PC-9 (cell line): ENCODE results near the gene EYS. TPM values are rescaled to one million over a fixed set of nuclear protein-coding genes. Genes with fewer than 3 reads are reported as not detected.

Experiments
- BruUV-seq: library from RNA; stranded (reverse); fragments of 400-500 nt; replicated peaks from 2 replicates; lab custom pipeline; 2021; lab: Mats Ljungman, UMichigan
- CTCF ChIA-PET: fragments of 300-600 bp; sonication (Branson Sonifier 250); formaldehyde crosslinking; loops from one replicate; lab custom pipeline; 2022; ENCODE audit warnings: antibody characterized with exemption; lab: Charles Lee
- POLR2A ChIA-PET: fragments of 300-600 bp; sonication (Branson Sonifier 250); formaldehyde crosslinking; loops from one replicate; lab custom pipeline; 2022; ENCODE audit warnings: antibody characterized with exemption; ENCODE audit not compliant: unreplicated experiment; lab: Charles Lee
- DNase-seq, 2 experiments: peaks; one replicate each; pipeline versions ENCODE4 v3.0.0 to v3.0.0-alpha.2; 2015 to 2022; ENCODE audit warnings: mixed read lengths in 1 of 2
- H2AFZ ChIP-seq: fragments of 200-600 bp; sonication (generic); 2 replicates; pipeline ENCODE4 v1.8.1; 2017; ENCODE audit warnings: antibody characterized with exemption
- H3F3A ChIP-seq: fragments of 200-600 bp; sonication (generic); 2 replicates; pipeline ENCODE4 v1.8.1; 2017; ENCODE audit warnings: antibody characterized with exemption, mild to moderate bottlenecking, low read depth; ENCODE audit not compliant: insufficient read depth
- H3K27ac ChIP-seq: fragments of 200-600 bp; sonication (generic); 2 replicates; pipeline ENCODE4 v1.6.1; 2016; ENCODE audit warnings: mixed run types
- H3K27me3 ChIP-seq: fragments of 200-600 bp; sonication (generic); 2 replicates; pipeline ENCODE4 v1.6.1; 2016; ENCODE audit warnings: low read depth, mixed run types; ENCODE audit not compliant: insufficient read depth
- H3K36me3 ChIP-seq: fragments of 200-600 bp; sonication (generic); 2 replicates; pipeline ENCODE4 v1.6.1; 2016; ENCODE audit warnings: low read depth, mixed run types
- H3K4me1 ChIP-seq: fragments of 200-600 bp; sonication (generic); replicated peaks from 2 replicates; pipeline ENCODE4 v1.6.1; 2016; ENCODE audit warnings: mixed run types; ENCODE audit not compliant: insufficient read depth
- H3K4me2 ChIP-seq: fragments of 200-600 bp; sonication (generic); 2 replicates; pipeline ENCODE4 v1.6.1; 2017; ENCODE audit warnings: mixed run types
- H3K4me3 ChIP-seq: fragments of 200-600 bp; sonication (generic); 2 replicates; pipeline ENCODE4 v1.6.1; 2016; ENCODE audit warnings: mixed run types
- H3K79me2 ChIP-seq: fragments of 200-600 bp; sonication (generic); 2 replicates; pipeline ENCODE4 v1.6.1; 2017; ENCODE audit warnings: low read depth, mixed run types
- H3K9me2 ChIP-seq: fragments of 200-600 bp; sonication (generic); 2 replicates; pipeline ENCODE4 v1.8.1; 2017; ENCODE audit warnings: mild to moderate bottlenecking; ENCODE audit not compliant: insufficient read depth
- H3K9me3 ChIP-seq: fragments of 200-600 bp; sonication (generic); 2 replicates; pipeline ENCODE4 v1.8.1; 2016; ENCODE audit warnings: low read depth; ENCODE audit not compliant: insufficient read depth
- H4K20me1 ChIP-seq: fragments of 200-600 bp; sonication (generic); 2 replicates; pipeline ENCODE4 v1.8.1; 2017; ENCODE audit not compliant: insufficient read depth
- EZH2 ChIP-seq: fragments of 200-600 bp; sonication (generic); IDR thresholded peaks from 2 replicates; pipeline ENCODE4 v1.8.0; 2017; ENCODE audit warnings: antibody characterized with exemption, low read depth
- intact Hi-C: fragments of 100-400 bp; cut with micrococcal nuclease; formaldehyde crosslinking; loops from one replicate; pipeline ENCODE4 v1.10.0; 2022; ENCODE audit not compliant: unreplicated experiment
- total RNA-seq: library from RNA; stranded (reverse); gene quantifications from 2 replicates; pipeline ENCODE4 v1.2.3, GENCODE V29; 2021
- TF ChIP-seq, protein P1 (sequence below): fragments of 200-600 bp; sonication (generic); conservative IDR thresholded peaks from 2 replicates; pipeline ENCODE4 v1.6.1; 2017; ENCODE audit warnings: mixed run types, antibody characterized with exemption, mild to moderate bottlenecking, moderate library complexity

The EYS gene
- total RNA-seq, 1 experiment from 2014 or later = not detected

DNA sequence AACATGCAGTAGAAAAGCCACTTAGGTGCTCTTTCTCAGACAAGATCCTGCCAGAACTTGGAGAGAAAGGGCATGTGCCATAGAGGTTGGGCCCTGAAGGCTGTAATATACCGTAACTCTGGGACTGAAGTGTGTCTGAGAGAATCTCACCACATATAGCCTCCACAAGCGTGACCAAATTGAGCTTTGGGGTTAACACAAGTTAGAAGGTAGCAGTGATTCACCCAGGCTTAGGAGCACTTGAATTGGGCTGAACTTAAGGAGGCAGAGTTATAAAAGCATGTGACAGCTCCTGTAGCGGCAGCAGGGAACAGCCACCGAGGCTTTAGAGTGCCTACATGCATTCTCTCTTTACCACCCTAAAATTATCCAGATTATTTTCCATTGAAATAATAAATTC, 1709.8 kb downstream of the EYS start:
- Histone ChIP-seq H3K79me2 (no peaks in the 10 kb centered on the region), H3K4me3 (no peak overlapping the region), H3K9me3 (no peaks in the 10 kb centered on the region), H3K4me1 (no peaks in the 10 kb centered on the region), H3K27ac (no peak overlapping the region), H2AFZ (no peak overlapping the region), H3K4me2 (no peak overlapping the region), H3K27me3 (no peaks in the 10 kb centered on the region), H3K36me3 (no peaks in the 10 kb centered on the region), H4K20me1 (no peaks in the 10 kb centered on the region), H3F3A (no peaks in the 10 kb centered on the region), H3K9me2 (no peaks in the 10 kb centered on the region)
- no peak for DNase-seq
- no peak for TF ChIP-seq EZH2
- TF ChIP-seq, protein P1, sequence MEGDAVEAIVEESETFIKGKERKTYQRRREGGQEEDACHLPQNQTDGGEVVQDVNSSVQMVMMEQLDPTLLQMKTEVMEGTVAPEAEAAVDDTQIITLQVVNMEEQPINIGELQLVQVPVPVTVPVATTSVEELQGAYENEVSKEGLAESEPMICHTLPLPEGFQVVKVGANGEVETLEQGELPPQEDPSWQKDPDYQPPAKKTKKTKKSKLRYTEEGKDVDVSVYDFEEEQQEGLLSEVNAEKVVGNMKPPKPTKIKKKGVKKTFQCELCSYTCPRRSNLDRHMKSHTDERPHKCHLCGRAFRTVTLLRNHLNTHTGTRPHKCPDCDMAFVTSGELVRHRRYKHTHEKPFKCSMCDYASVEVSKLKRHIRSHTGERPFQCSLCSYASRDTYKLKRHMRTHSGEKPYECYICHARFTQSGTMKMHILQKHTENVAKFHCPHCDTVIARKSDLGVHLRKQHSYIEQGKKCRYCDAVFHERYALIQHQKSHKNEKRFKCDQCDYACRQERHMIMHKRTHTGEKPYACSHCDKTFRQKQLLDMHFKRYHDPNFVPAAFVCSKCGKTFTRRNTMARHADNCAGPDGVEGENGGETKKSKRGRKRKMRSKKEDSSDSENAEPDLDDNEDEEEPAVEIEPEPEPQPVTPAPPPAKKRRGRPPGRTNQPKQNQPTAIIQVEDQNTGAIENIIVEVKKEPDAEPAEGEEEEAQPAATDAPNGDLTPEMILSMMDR = no peak
- no TSS peak for BruUV-seq
- ChIA-PET CTCF (no interaction called here), POLR2A (no interaction called here)
- intact Hi-C loops = no loop called here

DNA sequence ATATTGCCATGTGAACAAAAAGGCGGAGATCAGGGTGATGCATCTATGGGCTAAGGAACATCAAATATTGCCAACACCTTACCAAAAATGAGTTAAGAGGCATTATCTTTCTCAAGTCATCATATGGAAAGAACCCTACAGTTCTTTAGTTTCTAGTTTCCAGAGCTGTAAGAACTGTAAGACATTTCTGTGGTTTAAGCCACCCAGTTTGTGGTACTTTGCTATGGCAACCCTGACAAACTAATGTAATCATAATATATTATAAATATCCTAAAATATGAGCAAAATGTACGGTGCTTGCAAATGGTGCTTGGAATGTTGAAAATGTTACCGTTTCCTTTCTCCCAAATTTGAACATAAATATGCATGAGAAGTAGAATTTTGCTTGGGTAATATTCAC, 1721.8 kb downstream of the EYS start:
- no peak overlapping the region for H3K4me3 ChIP-seq
- no peaks in the 10 kb centered on the region for H3K27me3 ChIP-seq
- no TSS peak for BruUV-seq
- no peak overlapping the region for H3K4me2 ChIP-seq
- no peaks in the 10 kb centered on the region for H3K9me2 ChIP-seq
- TF ChIP-seq EZH2 = no peak
- TF ChIP-seq, protein P1 = no peak
- H3K4me1 ChIP-seq = no peaks in the 10 kb centered on the region
- intact Hi-C loops = no loop called here
- H3F3A ChIP-seq = no peaks in the 10 kb centered on the region
- H3K9me3 ChIP-seq = no peaks in the 10 kb centered on the region
- no peak for DNase-seq
- H3K27ac ChIP-seq = no peak overlapping the region
- H4K20me1 ChIP-seq = no peaks in the 10 kb centered on the region
- no peaks in the 10 kb centered on the region for H3K79me2 ChIP-seq
- no peak overlapping the region for H2AFZ ChIP-seq
- POLR2A ChIA-PET = no interaction called here
- H3K36me3 ChIP-seq = no peaks in the 10 kb centered on the region
- CTCF ChIA-PET = no interaction called here

DNA sequence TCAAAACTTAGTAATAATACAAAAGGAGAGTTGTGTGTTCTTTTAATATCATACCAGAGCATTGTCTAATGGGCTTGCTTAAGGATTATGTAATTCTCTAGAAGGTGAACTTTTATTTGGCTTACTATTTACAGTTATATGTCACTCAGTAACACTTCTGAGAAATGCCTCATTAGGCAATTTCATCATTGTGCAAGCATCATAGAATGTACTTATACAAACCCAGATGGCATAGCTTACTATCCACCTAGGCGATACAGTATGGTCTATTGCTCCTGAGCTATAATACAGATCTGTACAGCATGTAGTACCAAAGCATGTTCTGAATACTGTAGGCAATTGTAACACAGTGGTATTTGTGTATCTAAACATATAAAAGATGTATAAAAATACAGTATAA, 1731.3 kb downstream of the EYS start:
- no peak for DNase-seq
- Histone ChIP-seq H4K20me1 (no peaks in the 10 kb centered on the region), H3K4me2 (no peak overlapping the region), H3K27ac (no peak overlapping the region), H3K36me3 (no peaks in the 10 kb centered on the region), H3K27me3 (no peaks in the 10 kb centered on the region), H3K79me2 (no peaks in the 10 kb centered on the region), H3K4me3 (no peak overlapping the region), H3K9me3 (no peaks in the 10 kb centered on the region), H3K9me2 (no peaks in the 10 kb centered on the region), H3K4me1 (no peaks in the 10 kb centered on the region), H2AFZ (no peak overlapping the region), H3F3A (no peaks in the 10 kb centered on the region)
- ChIA-PET CTCF (no interaction called here), POLR2A (no interaction called here)
- TF ChIP-seq EZH2 = no peak
- TF ChIP-seq, protein P1 = no peak
- BruUV-seq = no TSS peak
- intact Hi-C loops = no loop called here
